C1 segment of cervical spinal cord (tissue), 14 donors: ENCODE results near the gene QPRT.
A peak's percentile ranks its signal among the peaks of the same experiment; 100 is the strongest.
"Not testable (repeated sequence)": the region's sequence is repeated elsewhere in the genome, so short reads cannot be mapped to it uniquely, and the experiment has no call there.

Experiments
- DNase-seq, 14 donors: peaks; one replicate each; lab custom pipeline; 2025; lab: John Stamatoyannopoulos, UW

QPRT gene

DNA sequence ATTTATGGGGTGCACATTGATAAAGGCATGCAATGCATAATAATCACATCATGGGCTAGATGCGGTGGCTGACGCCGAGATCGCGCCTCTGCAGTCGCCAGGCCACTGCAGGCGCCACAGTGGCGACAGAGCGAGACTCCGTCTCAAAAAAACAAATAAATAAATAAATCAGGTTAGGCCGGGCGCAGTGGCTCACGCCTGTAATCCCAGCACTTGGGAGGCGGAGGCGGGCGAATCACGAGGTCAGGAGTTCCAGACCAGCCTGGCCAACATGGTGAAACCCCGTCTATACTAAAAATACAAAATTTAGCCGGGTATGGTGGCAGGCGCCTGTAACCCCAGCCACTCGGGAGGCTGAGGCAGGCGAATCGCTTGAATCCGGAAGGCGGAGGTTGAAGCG lies 13.6 kb downstream of the QPRT start:
- DNase-seq, result not testable (repeated sequence)

DNA sequence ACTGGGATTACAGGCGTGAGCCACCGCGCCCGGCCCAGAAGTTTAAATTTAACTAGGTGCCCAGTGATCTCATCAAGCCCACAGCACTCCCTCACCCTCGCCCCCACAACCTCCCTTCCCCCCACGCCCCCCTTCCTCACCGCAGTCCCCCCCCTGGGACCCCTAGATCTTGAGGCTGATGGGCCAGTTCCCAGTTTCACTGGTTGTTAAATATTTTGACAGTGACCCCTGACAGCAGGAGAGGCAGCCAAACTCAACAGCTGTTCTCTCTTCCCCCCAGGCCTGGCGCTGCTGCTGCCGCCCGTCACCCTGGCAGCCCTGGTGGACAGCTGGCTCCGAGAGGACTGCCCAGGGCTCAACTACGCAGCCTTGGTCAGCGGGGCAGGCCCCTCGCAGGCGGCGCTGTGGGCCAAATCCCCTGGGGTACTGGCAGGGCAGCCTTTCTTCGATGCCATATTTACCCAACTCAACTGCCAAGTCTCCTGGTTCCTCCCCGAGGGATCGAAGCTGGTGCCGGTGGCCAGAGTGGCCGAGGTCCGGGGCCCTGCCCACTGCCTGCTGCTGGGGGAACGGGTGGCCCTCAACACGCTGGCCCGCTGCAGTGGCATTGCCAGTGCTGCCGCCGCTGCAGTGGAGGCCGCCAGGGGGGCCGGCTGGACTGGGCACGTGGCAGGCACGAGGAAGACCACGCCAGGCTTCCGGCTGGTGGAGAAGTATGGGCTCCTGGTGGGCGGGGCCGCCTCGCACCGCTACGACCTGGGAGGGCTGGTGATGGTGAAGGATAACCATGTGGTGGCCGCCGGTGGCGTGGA lies 15.6 kb downstream of the QPRT start:
- peak in 5 of 14 donors; percentile 2 to 20 (median 12) for DNase-seq

DNA sequence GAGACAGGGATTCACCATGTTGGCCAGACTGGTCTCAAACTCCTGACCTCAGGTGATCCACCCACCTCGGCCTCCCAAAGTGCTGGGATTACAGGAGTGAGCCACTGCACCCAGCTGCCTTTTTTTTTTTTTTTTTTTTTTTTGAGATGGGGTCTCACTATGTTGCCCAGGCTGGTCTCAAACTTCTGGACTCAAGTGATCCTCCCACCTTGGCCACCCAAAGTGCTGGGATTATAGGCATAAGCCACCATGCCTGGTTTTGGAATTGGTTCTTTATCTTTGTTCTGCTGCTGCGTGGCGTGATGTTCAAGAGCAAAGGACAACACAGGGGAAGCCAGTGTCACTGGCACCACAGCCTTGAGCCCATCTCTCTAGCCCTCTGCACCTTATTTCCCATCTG lies 16.7 kb downstream of the QPRT start:
- DNase-seq, result not testable (repeated sequence)

DNA sequence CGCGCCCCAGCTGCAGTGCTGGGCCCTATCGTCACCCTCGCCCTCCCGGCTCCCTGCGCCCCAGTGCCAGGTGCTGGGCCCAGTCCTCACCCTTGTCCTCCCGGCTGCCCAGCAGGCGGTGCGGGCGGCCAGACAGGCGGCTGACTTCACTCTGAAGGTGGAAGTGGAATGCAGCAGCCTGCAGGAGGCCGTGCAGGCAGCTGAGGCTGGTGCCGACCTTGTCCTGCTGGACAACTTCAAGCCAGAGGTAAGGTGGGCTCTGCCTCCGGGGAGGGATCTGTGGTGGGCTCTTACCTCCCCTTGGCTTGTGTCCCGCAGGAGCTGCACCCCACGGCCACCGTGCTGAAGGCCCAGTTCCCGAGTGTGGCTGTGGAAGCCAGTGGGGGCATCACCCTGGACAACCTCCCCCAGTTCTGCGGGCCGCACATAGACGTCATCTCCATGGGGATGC lies 17.9 kb downstream of the QPRT start:
- DNase-seq, result no peak

DNA sequence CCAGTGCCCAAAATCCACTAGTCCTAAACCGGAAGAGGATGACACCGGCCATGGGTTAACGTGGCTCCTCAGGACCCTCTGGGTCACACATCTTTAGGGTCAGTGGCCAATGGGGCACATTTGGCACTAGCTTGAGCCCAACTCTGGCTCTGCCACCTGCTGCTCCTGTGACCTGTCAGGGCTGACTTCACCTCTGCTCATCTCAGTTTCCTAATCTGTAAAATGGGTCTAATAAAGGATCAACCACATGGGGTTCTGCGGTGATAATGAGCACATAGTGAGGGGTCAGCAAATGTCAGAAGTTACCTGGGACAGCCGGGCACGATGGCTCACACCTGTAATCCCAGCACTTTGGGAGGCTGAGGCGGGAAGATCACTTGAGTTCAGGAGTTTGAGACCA lies 18.4 kb downstream of the QPRT start:
- no peak for DNase-seq

DNA sequence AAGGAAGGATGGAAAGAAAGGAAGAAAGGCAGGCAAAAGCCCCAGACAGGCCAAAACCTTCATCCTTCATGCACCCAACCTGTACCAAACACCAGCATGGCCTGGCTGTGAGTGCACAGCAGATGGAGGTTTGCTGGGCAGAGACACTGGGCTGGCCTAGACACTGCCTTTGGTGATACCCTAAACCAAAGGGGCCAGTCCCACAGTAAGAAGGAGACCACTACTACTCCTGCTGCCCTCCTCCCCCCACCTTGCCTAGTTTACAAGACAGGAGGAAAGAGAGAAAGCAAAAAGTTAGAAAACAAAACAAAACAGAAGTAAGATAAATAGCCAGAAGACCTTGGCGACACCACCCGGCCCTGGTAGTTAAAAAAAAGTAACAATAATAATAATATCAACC lies 19.1 kb downstream of the QPRT start:
- DNase-seq, result no peak

DNA sequence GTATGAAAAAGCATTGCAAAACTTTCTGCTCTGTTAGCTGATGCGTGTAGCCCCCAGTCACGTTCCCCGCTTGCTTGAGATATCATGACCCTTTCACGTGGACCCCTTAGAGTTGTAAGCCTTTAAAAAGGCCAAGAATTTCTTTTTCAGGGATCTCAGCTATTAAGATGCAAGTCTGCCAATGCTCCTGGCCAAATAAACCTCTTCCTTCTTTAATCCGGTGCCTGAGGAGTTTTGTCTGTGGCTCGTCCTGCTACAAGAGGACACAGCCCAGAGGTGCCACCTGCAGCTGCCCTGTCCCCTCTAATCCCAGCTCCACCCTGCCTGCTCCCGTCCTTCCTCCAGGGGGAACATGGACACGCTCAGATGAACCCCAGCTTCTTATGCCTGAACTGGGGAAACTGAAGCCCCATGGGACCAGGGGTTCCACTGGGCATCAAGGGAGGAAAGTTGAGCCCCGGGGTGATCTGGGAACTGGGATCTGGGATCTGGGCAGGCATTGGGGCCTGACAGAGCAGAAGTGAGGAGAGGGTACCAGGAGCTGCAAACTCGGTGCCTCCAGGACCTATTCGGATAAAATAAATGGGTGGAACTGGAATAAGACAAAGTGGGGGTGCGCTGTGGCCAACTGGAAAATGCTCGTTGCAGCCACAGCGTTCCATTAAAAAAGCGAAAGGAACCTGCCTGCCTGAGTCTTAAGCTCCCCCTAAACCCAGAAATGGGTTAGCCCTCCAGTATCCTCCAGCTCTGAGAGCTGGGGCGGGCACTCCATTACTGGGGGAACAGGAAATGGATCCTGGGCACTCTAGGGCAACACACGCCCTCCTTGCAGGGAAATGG lies 19.7 kb downstream of the QPRT start:
- no peak for DNase-seq

DNA sequence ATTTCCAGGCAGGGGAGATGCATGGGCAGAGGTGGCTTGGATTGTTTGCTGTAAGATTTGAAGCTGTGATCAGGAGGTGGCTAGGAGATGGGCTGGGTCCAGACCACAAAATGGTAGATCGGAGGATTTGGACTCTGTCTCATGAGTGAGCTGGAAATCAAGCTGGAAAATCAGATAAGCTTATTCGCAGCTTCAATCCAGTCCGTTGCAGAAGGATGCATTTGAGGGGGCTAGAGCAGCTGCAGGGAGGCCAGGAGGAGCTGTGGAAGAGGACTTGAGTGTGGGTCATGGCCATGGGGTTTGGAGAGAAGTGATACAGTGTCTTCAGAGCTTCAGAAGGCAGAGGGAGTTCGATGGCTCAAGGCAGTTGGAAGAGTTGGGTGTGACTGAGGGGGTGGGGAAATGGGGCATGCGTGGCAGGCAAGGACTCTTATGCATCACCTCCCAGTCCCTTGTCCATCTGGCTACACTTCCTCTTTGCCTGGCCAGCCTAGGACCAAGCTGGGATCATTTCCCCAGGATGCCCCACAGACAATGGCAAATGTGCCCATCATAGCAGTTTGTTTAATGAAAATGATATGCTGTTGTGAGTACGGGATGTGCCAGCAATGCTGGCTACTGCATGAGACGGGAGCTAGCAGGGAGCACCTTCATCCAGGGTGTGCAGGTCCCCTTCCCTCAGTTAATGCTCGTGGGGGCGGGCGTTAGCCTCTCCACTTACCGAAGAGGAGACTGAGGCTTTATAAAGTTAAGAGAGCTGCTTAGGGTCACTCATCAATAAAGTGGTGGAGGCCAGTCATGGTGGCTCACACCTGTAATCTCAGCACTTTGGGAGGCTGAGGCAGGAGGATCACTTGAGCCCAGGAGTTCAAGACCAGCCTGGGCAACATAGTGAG lies 20.6 kb downstream of the QPRT start:
- no peak for DNase-seq

DNA sequence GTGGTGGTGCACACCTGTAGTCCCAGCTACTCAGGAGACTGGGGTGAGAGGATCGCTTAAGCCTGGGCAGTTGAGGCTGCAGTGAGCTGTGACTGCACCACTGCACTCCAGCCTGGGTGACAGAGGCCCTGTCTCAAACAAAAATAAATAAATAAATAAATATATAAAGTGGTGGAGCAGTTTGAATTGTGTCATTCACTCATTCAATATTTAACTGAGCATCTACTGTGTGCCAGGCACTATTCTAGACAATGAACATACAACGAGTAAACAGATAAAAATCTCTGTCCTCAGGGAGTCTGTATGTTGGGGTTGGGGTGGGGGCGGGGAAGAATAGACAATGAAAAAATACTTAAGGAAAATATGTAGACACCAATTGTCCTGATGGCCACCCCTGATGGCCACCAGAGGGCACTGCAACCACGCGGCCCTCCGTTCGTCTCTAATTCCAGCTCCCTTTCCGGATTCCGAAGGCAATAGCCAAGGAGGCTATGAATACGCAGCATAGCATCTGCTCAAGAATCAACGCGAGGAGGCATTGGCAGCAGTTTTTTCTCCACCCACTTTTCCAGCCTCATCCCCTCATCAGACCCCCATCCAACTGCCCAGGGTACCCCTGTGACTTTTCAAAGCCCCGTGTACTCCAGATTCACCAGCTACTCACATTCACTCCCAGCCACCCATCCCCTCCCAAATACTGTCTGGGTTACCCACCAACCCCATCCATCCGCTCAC lies 21.4 kb downstream of the QPRT start:
- peak in 9 of 14 donors; percentile 3 to 44 (median 23) for DNase-seq

DNA sequence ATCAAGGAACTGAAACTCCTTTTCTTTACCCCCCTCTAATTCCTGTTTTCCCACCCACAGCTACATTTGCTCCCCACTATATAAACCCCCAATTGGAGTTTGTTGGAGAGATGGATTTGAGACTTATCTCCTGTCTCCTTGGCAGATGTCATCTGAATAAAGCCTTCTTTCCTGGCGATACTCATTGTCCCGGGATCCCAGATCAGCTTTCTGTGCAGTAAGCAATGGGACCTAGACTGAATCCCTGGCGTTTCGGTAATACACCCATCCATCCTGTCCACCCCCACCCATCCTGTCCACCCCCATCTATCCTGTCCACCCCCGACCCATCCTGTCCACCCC lies 22.2 kb downstream of the QPRT start:
- DNase-seq, result no peak

DNA sequence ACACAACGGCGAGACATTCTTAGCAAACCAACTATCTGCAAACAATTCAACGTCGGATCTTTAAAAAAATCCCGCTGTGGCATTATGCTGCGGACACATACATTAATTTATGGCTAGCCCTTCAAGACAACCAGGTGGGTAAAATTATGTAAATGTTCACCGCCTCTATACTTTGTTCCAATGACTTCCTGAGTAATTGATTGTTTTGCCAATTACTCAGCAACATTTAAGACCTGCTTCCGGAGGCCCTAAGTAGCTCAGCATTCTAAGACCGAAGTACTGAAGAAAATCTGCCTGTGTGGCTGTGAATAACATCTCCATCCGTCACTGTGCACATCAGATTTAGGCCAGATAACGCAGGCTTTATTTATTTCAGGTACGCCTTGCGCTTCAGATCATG lies 23.3 kb downstream of the QPRT start:
- DNase-seq, result no peak

DNA sequence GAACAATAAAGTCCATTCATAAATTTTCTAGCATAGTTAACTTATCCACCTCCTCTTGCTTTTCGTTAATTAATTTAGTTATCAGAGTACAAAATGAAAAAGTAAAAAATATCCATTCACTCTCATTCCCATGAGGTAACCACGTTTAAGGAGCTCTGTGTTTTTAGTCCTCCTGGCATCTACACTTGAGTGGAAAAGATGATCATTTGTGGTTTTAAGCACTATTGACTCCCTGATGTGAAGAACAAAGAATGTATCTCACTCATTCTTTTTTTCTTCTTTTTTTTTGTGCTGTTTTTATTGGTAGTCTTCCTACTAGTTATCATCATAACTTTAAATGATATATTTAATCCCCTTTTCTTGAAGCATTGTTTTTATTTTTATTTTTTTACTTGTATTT lies 26.1 kb downstream of the QPRT start:
- DNase-seq, result no peak

DNA sequence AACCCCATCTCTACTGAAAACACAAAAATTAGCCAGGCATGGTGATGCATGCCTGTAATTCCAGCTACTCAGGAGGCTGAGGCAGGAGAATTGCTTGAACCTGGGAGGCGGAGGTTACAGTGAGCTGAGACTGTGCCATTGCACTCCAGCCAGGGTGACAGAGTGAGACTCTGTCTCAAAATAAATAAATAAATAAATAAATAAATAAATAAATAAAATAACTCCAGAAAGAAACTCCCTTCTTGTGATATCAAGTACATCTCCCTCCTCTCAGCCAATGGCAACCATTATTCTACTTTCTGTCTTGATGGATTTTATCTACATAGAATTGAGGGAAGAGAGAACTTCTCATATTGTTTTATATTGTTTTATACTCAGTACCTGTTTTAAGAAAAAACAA lies 28.2 kb downstream of the QPRT start:
- not testable (repeated sequence) for DNase-seq

DNA sequence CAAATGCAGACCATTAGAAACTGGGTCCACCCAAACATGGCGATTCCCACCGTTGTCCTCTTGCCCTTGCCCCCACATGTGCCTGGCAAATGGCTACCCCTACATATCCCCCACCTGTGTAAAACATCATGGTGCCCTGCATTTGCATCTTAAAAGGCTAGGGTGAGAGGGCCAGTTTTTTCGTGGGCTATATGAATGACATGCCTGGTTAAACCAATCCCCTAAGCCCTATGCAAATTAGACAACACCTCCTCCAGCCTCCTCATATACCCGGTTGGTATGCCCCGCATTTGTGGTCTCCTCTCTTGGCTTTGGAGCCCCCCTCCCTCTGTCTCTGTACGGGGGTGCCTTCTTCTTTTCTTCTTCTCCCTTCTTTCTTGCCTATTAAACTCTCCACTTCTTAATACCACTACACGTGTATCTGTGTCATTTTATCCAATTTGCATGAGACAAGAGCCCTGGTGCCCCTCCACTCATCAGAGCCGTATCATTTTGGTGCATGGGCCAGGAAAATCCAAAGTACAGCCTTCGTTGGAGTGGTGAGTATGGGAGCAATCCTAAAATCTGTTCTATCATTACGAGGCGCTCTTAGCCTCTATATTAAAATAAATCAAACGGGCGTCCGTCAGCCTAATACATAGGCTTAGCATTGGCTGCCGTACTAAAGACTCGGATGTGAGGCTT lies 30.1 kb downstream of the QPRT start:
- no peak for DNase-seq

DNA sequence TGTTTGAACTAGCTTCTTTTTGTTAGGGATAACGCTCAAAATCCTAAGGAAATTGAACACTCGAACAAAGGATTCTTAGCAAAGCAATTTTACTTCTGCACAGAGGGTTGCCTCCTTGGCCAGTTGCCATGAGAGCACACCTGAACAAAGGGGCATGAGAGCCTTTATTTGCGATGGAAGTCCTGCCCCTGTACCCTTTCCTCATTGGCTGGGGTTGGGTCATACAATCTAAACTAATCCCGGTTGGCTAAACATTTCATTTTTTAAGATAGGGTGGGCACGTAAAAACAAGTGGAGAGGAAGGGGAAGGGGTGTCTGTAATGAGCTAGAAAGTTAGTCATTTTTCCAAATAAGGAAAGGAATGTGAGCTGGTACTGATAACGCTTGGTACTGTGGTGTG lies 30.7 kb downstream of the QPRT start:
- DNase-seq, result not testable (repeated sequence)

DNA sequence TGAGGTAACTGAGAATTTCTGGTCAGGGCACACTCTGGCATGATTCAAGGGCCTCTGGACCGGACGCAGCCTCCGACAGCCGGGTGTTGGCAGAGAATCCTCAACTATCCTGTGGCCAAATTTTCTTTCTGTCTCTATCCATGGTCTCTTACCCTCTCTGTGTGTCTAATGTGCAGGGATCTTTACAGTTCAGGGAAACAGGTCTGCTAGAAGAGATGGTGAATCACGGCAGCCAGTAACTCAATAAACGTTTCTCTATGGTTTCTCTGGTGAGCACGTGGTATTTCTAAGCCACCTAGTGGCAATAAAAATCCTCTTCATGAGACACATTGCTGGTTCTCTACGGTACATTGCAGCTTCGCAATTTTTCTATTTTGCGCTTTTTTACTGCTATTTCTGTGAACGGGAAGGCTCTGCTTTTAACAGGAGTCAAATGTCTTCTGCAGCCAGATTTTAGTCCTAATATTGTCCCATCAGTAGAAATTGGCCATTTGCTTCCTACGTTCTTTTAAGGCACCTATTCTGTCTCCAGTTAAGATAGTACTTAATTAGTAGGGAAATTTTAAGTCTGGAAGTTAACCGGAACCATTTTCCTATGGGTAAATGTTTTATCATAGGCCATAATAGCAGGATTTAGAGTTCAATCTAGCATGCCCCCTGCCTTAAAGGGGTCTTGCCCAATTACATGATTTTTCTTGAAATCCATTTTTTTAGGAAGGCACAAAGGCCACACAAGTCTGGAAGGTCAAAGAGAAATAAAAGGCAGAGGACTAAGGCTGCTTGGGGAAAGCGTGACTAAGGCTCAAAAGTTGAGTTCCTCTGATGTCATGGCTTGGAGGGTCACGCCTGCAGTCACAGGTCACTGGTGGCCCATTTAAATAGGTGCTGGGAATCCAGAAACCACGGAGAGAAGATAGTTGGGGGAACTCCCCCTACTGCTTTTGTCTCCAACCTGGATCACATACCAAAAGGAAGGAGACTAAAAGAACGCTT lies 31.5 kb downstream of the QPRT start:
- DNase-seq, result peak in 9 of 14 donors; percentile 3 to 56 (median 24)

DNA sequence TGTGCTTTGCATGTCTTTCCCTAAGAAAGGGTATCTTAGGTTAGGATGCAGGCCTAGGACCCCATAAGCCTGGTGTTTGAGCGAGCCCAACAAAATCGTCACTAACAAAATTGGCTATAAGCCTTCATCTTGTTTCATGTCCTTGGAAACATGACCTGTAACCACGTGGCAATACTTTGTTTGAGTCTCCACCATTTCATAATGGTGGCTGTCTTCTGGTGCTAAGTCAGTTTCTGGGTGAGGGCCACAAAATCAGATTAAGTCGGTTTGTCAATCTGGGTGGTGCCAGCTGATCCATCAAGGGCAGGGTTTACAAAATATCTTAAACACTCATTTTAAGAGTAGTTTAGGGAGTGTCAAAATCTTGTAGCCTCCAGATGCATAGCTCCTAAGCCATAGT lies 33.8 kb downstream of the QPRT start:
- no peak for DNase-seq

DNA sequence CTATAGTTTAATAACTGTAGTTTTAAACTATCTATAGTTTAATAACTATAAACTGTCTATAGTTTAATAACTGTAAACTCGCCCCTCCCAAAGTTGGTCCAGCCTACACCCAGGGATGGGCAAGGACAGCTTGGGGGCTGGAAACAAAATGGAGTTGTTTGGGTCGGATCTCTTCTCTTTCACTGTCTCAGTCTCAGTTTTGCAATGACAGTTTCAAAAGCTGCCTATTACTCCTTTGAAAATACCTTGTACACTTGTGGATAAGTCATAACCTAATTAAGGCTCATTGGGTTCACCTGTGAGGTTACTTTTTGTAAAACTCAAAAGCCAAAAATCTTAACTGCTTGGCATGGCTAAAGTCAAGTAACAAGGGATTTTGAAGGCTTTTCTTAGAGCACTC lies 35.4 kb downstream of the QPRT start:
- no peak for DNase-seq

DNA sequence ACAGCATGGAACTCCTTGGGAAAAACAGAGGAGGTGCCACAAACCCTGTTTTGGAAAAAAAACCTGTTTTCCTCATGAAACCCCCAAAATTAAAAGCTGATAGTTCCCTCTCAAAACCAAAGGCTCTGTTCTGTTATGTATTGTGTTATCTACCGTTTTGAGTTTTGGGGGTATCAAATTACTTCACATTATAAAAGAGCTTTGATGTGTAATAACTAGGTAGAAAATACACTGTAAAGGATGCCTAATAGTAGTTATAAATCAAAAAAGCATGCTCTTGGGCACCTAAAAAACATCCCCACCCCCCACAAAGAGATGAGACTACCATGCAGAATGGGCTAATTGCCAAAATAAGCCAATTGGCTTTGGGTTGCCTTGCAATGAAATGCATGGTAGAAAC lies 36.0 kb downstream of the QPRT start:
- DNase-seq, result no peak
